ENCODE data around the gene ACOT7. TPM values are rescaled to one million over a fixed set of nuclear protein-coding genes. Genes with fewer than 3 reads are reported as not detected.

ACOT7 gene
- total RNA-seq, 1 experiment from 2014 or later, result 120 TPM

Small RNA genes lying within 50 kb of the gene (microRNA-seq; reads per million reads assigned to microRNA genes)
- gene MIR4252 (ENCODE audit: unreplicated experiment), result not detected

Other genes with a start within 250 kb of the ACOT7 start
- gene CHD5, start 213.4 kb downstream of the ACOT7 start, total RNA-seq (2021; ENCODE audit: unreplicated experiment), result 62.9 TPM
- gene RPL22, start 194.2 kb downstream of the ACOT7 start, total RNA-seq (2021; ENCODE audit: unreplicated experiment), result 309 TPM
- gene RNF207, start 187.6 kb downstream of the ACOT7 start, total RNA-seq (2021; ENCODE audit: unreplicated experiment), result 115 TPM
- 81.0 TPM for gene ICMT, start 157.8 kb downstream of the ACOT7 start, total RNA-seq (2021; ENCODE audit: unreplicated experiment)
- not detected for gene HES3, start 149.6 kb downstream of the ACOT7 start, total RNA-seq (2021; ENCODE audit: unreplicated experiment)
- gene GPR153, start 132.7 kb downstream of the ACOT7 start, total RNA-seq (2021; ENCODE audit: unreplicated experiment), result 5.5 TPM
- gene HES2, start 26.2 kb upstream of the ACOT7 start, total RNA-seq (2021; ENCODE audit: unreplicated experiment), result 11.1 TPM
- 8.5 TPM for gene ESPN, start 31.0 kb upstream of the ACOT7 start, total RNA-seq (2021; ENCODE audit: unreplicated experiment)
- gene TNFRSF25, start 72.4 kb upstream of the ACOT7 start, total RNA-seq (2021; ENCODE audit: unreplicated experiment), result 7.0 TPM
- gene PLEKHG5, start 97.9 kb upstream of the ACOT7 start, total RNA-seq (2021; ENCODE audit: unreplicated experiment), result 6.8 TPM
- gene NOL9, start 160.7 kb upstream of the ACOT7 start, total RNA-seq (2021; ENCODE audit: unreplicated experiment), result 46.4 TPM
- gene TAS1R1, start 161.5 kb upstream of the ACOT7 start, total RNA-seq (2021; ENCODE audit: unreplicated experiment), result not detected
- 40.7 TPM for gene ZBTB48, start 186.2 kb upstream of the ACOT7 start, total RNA-seq (2021; ENCODE audit: unreplicated experiment)
- gene KLHL21, start 209.1 kb upstream of the ACOT7 start, total RNA-seq (2021; ENCODE audit: unreplicated experiment), result 35.9 TPM
- 41.8 TPM for gene PHF13, start 220.0 kb upstream of the ACOT7 start, total RNA-seq (2021; ENCODE audit: unreplicated experiment)
- gene THAP3, start 231.1 kb upstream of the ACOT7 start, total RNA-seq (2021; ENCODE audit: unreplicated experiment), result 24.9 TPM

Data from Panc1 (cell line).